Ectodermal cell (in vitro differentiated cells): ENCODE results near the gene PBRM1.

Experiments used
- H3K27ac ChIP-seq: 2 replicates; pipeline ENCODE4 v1.7.0; 2013; ENCODE audit warnings: mild to moderate bottlenecking, low read depth, low read length; ENCODE audit not compliant: insufficient read depth, poor library complexity, severe bottlenecking
- H3K27me3 ChIP-seq: 2 replicates; pipeline ENCODE4 v1.7.0; 2013; ENCODE audit warnings: mild to moderate bottlenecking, low read length; ENCODE audit not compliant: insufficient read depth, control insufficient read depth, poor library complexity, severe bottlenecking
- H3K36me3 ChIP-seq: one replicate; pipeline ENCODE4 v1.7.0; 2013; ENCODE audit warnings: low read length; ENCODE audit not compliant: control insufficient read depth, insufficient read depth
- H3K4me1 ChIP-seq: one replicate; pipeline ENCODE4 v1.7.0; 2013; ENCODE audit warnings: low read length; ENCODE audit not compliant: control insufficient read depth, insufficient read depth
- H3K4me3 ChIP-seq: 2 replicates; pipeline ENCODE4 v1.7.0; 2013; ENCODE audit warnings: low read depth, low read length, control low read depth; ENCODE audit not compliant: insufficient read depth
- H3K9me3 ChIP-seq: 2 replicates; pipeline ENCODE4 v1.7.0; 2013; ENCODE audit warnings: mild to moderate bottlenecking, low read length, moderate library complexity; ENCODE audit not compliant: control insufficient read depth
- whole genome bisulfite sequencing, 2 experiments: methylation state at CpG; one replicate each; pipeline ENCODE4 v1.1.7; 2013; ENCODE audit warnings: missing lambda C conversion rate in 2 of 2; 5-methylcytosine and 5-hydroxymethylcytosine counted together

Gene PBRM1

DNA sequence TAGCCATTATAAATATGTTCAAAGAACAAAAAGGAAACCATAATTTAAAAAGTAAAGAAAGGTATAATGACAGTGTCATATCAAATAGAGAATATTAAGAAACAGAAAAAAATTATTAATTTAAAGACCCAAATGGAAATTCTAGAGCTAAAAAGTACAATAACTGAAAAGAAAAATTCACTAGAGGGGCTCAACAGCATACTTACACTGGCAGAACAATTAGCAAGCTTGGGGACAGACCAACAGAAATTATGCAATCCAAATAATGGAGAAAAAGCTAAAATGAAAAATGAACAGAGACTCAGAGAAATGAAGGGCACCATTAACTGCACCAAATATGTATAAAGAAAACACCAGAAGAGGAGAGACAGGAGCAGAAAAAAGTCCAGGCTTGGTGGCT, 33.9 kb upstream of the PBRM1 start:
- Histone ChIP-seq H3K4me1 (peaks cover 7% of the 10 kb centered on the region), H3K4me3 (no peak overlapping the region), H3K9me3 (no peaks in the 10 kb centered on the region), H3K36me3 (no peaks in the 10 kb centered on the region), H3K27ac (no peak overlapping the region), H3K27me3 (no peaks in the 10 kb centered on the region)

DNA sequence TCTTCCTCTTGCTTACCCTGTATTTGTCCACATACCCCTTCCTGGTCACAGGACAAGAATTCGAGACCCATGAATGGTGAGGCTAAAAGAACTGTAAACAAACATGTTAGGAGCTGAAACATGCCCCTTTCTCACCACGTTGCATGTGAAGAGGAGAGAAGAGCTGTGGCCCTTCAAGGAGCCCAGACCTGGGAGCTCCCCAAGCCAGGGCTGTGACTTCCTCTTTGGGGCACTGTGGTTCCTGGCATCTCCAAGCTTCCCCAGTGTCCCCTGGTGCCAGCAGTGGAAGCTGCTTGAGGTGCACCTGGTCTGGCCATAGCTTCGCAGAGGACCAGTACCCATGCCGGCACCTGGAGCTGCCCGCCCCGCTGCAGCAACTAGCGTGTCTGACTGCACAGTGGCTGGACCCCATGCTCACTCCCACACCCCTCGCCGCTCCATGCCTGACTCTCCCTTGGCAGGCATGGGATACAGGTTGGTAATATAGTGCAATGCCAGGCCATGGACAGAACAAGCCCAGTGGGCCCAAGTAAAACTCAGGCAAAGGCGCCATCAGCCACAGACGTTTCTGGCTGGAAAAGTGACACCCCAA, 30.1 kb upstream of the PBRM1 start:
- 96 to 97% methylated on average over 11 of the region's 11 CpGs for WGBS, 2 experiments
- no peaks in the 10 kb centered on the region for H3K27me3 ChIP-seq
- peaks cover 10% of the 10 kb centered on the region for H3K4me1 ChIP-seq
- H3K36me3 ChIP-seq: peaks cover 8% of the 10 kb centered on the region
- H3K27ac ChIP-seq: no peak overlapping the region
- H3K9me3 ChIP-seq: no peaks in the 10 kb centered on the region
- H3K4me3 ChIP-seq: no peak overlapping the region

DNA sequence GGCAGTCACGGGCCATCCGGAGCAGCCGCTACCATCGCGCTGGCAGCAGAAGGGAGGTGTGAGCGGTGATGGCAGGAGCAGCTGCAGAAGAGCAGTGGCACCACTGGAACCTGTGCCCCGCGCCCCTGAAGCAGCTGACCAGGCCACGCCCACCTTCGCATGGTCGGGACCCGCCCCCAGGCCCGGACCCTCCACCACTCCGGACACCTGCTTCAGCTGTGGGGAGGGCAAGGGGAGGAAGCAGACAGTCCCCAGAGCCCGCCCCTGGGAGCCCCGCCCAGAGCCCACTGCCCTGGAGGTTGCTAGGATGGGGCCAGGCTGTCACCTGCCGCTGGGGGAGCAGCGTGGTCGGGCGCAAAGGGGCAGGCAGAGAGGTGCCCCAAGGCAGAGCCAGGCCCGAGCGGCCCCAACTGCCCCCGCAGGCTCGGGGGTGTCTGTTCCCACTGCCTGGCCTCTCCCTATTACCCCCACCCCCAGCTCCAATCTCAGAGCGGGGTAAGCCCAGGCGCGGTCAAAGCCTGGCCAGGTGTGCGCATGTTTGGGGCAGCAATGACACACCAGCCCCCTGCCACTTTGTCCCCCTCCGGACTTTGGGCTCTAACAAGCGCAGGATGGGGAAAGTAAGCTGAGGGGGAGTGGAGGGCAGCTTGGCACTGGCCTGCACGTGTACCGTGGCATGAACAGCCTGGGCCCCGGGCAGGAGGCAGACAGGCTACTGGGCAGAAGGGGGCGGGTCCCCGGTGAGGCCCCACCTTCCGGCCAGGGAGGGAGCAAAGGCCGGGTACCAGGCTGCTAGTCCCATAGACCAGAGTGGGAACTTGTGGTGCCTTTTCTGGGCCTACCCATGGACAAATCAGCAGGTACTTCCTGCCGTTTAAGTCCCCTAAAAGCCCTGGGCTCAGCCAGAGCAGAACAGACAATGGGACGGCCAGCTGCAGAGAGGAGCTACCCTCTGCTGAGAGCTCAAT, 28.9 kb upstream of the PBRM1 start:
- 28 to 34% methylated on average over 39 of the region's 39 CpGs for WGBS, 2 experiments
- Histone ChIP-seq H3K4me3 (peak overlapping the region; percentile 14), H3K9me3 (no peaks in the 10 kb centered on the region), H3K4me1 (peaks cover 10% of the 10 kb centered on the region), H3K36me3 (peaks cover 8% of the 10 kb centered on the region), H3K27me3 (no peaks in the 10 kb centered on the region), H3K27ac (peak overlapping the region; percentile 46)

DNA sequence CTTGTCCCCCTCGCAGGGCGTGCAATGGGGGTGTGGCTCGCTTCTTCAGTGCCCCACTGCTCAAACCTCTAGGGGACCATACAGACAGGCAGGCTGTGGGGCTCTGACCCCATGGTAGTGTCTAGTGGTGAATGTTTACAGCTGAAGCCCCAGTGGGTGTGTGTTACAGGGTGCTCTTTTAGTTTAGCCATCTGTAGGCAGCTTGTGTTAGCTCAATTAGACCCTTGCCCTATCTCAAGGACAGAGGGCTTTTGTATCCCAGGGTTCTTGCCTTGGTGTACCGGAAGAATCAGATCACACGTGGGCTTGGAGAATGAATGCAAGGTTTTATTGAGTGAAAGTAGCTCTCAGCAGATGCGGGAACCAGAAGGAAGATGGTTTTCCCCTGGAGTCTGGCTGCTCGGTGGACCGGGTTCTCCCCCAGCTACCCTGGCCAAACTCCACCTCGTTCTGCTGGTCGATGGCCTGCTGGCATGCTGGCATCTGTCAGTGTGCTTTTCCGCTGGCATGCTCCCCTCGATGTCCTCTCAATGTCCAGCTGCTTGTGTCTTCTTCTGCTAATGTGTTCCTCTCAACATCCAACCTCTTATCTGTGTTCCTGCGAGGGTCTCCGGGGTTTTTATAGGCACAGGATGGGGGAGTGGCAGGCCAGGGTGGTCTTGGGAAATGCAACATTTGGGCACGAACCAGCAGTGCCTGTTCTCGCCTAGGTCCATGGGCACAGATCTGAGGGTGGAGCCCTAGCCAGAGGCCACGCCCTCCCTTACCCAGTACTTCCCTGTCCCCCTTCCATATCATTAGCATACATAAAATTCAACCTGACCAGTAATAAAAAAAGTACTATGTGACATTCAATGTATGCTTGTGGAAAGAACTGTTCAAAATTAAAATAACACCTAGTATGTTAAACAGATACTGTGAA, 26.8 kb upstream of the PBRM1 start:
- Histone ChIP-seq H3K27me3 (no peaks in the 10 kb centered on the region), H3K36me3 (peaks cover 11% of the 10 kb centered on the region), H3K4me3 (no peak overlapping the region), H3K9me3 (no peaks in the 10 kb centered on the region), H3K27ac (no peak overlapping the region), H3K4me1 (peaks cover 10% of the 10 kb centered on the region)
- 96% methylated on average over 17 of the region's 17 CpGs for WGBS, 2 experiments

DNA sequence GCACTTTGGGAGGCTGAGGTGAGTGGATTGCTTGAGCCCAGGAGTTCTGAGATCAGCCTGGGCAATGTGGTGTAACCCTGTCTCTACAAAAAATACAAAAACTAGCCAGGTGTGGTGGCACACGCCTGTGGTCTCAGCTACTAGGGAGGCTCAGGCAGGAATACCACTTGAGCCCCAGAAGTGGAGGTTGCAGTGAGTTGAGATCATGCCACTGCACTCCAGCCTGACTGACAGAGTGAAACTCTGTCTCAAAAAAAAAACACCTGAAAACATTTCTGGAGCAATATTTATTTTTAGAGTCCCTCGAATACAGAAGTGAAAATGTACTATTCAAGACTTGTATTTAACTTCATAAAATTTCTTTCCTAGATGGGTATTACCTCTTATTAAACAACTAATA, 24.8 kb upstream of the PBRM1 start:
- Histone ChIP-seq H3K4me3 (no peak overlapping the region), H3K27me3 (no peaks in the 10 kb centered on the region), H3K27ac (no peak overlapping the region), H3K36me3 (peaks cover 11% of the 10 kb centered on the region), H3K4me1 (peaks cover 16% of the 10 kb centered on the region), H3K9me3 (no peaks in the 10 kb centered on the region)
- 97 to 98% methylated on average over 2 of the region's 2 CpGs for WGBS, 2 experiments

DNA sequence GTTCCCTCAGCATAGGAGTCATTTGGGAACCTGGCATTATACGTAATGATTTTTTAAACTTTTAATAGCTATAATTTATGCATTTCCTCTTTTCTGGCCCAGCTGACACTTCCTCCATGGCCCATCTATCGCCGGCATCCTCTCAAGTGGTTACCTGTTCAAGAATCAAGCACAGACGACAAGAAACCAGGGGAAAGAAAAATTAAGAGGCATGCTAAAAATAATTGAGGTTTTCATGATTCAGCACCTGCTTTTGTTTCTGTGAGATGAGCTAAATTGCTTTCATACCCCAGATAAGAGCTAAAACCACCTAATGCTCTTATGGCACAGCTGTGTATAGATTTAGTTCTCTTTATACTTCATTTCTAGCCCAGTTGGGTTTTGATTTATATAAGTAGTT, 21.9 kb upstream of the PBRM1 start:
- Histone ChIP-seq H3K27ac (no peak overlapping the region), H3K4me3 (no peak overlapping the region), H3K36me3 (peaks cover 11% of the 10 kb centered on the region), H3K9me3 (no peaks in the 10 kb centered on the region), H3K27me3 (no peaks in the 10 kb centered on the region), H3K4me1 (peaks cover 13% of the 10 kb centered on the region)
- WGBS, 2 experiments: 98 to 99% methylated on average over 3 to 4 of the region's 4 CpGs

DNA sequence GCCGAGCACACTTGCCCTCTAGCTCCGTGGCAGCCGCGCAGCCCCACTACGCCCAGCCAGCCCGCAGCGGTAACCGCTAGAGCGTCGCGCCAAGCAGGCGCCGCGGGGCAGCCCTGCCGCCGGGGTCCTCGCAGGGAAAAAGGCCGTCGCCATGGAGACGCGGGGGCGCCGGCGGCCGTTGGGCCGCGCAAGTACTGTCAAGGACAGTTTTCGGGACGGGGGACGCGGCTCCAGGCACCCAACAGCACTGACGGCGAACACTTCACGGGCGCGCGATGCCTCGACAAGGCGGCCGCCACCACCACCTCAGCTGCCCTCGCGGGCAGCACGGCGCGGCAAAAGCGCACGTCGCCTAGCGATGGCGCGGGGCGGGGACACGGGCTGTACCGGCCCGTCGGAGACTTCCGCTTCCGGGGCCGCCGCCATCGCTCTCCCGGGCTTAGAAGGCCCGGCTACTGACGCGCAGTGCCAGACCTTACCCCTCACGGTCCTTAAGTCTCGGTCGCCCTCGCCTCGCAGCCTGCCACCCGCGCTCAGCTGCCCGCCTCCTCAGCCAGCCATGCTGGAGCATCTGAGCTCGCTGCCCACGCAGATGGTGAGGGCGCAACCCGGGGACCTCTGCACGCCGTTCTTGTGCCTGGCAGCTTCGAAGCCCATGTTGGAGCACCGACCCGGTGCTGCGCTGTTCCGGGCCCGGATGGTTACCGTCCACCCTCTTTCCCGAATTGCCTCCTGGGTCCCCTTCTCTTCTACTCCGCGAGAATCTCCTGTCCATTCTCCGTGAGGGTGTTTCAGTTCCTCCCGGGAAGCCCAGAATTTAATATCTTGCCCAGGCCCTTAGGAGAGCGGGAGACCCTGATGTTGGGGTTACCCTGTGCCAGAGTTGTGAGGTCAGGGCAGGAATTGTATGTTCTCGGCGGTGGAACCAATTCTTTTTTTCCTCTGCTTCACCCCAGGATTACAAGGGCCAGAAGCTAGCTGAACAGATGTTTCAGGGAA, 20.3 kb upstream of the PBRM1 start, which contains the start of the genes GLT8D1 and SPCS1:
GLT8D1 (minus strand) TSS at position 104 of the 999 bp plus-strand sequence. CDS start 5,331 bp downstream, outside the sequence.
SPCS1 (plus strand) TSS at position 419 of the 999 bp plus-strand sequence; CDS start at position 560, 141 bp downstream.
- peak within 1 kb of the TSS; percentile 59 for H3K27ac ChIP-seq
- H3K36me3 ChIP-seq: peaks cover 3% of the 10 kb centered on the region
- no peaks in the 10 kb centered on the region for H3K27me3 ChIP-seq
- peak within 1 kb of the TSS; percentile 90 for H3K4me3 ChIP-seq
- WGBS, 2 experiments: 0% methylated on average over 94 of the region's 94 CpGs
- H3K4me1 ChIP-seq: peaks cover 13% of the 10 kb centered on the region
- H3K9me3 ChIP-seq: no peaks in the 10 kb centered on the region

DNA sequence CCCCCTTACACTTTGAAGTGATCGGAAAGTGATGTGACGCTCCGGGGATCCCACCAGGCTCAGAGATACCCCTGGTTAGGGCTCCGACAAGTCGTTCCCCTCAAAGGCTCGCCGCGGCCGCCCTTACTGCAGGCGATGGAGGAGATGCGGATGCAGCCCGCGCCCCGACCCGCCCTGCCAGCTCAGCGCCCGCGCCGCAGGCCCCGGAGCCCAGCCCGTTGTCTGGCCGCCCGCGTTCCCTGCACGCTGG, 19.6 kb upstream of the PBRM1 start:
- WGBS, 2 experiments: 0% methylated on average over 25 of the region's 25 CpGs
- Histone ChIP-seq H3K27ac (peak overlapping the region; percentile 59), H3K4me1 (peaks cover 13% of the 10 kb centered on the region), H3K9me3 (no peaks in the 10 kb centered on the region), H3K4me3 (peak overlapping the region; percentile 90), H3K27me3 (no peaks in the 10 kb centered on the region), H3K36me3 (peaks cover 3% of the 10 kb centered on the region)
